Activated CD4-positive, alpha-beta T cell treated with anti-CD3 and anti-CD28 coated beads, Interleukin-2, amount 10 ng/mL, durations not matched to agents 7 days and 5 days (primary cell): ENCODE measurements around the gene TCEANC2. TPM values are rescaled to one million over a fixed set of nuclear protein-coding genes. Genes with fewer than 3 reads are reported as not detected.
A peak's percentile ranks its signal among the peaks of the same experiment; 100 is the strongest.
"Not testable (repeated sequence)": the region's sequence is repeated elsewhere in the genome, so short reads cannot be mapped to it uniquely, and the experiment has no call there.

Experiments
- CTCF ChIA-PET: fragments of 350-600 bp; sonication (Branson Sonifier 250); formaldehyde crosslinking; loops from one replicate; lab custom pipeline; 2021; ENCODE audit warnings: antibody characterized with exemption; lab: Charles Lee
- POLR2A ChIA-PET: fragments of 350-600 bp; sonication (Branson Sonifier 250); formaldehyde crosslinking; loops from one replicate; lab custom pipeline; 2021; ENCODE audit warnings: antibody characterized with exemption; lab: Charles Lee
- DNase-seq: peaks from one replicate; pipeline ENCODE4 v3.0.0-alpha.2; 2020
- H3K27ac Mint-ChIP-seq: one replicate; pipeline ENCODE4 v1.8.0; 2021; ENCODE audit warnings: mild to moderate bottlenecking, moderate library complexity, mixed read lengths
- H3K27me3 Mint-ChIP-seq: one replicate; pipeline ENCODE4 v1.8.0; 2021; ENCODE audit warnings: mixed read lengths
- H3K36me3 Mint-ChIP-seq: one replicate; pipeline ENCODE4 v1.8.0; 2021; ENCODE audit warnings: low read depth, mixed read lengths
- H3K4me1 Mint-ChIP-seq: one replicate; pipeline ENCODE4 v1.8.0; 2021; ENCODE audit warnings: mixed read lengths
- H3K4me3 Mint-ChIP-seq: one replicate; pipeline ENCODE4 v1.8.0; 2021; ENCODE audit warnings: mild to moderate bottlenecking, moderate library complexity, mixed read lengths
- H3K9me3 Mint-ChIP-seq: one replicate; pipeline ENCODE4 v1.8.0; 2021; ENCODE audit warnings: mixed read lengths
- total RNA-seq, 2 experiments: library from RNA; stranded (reverse); gene quantifications; one replicate each; pipeline ENCODE4 v1.2.3, GENCODE V29; 2021

The TCEANC2 gene
- 10 to 100 TPM; 13.5 to 14.9 TPM for total RNA-seq

- DNase-seq, result peak; percentile 99
- H3K4me1 Mint-ChIP-seq, result peaks cover 40% of the 10 kb centered on the region
- H3K27ac Mint-ChIP-seq, result no peak within 1 kb of the TSS
- POLR2A ChIA-PET, result interaction anchor here (0.6 kb wide), 1 partner anchor 83 kb away, joined by 3 read pairs; no protein-coding TSS in a partner anchor
- H3K27me3 Mint-ChIP-seq, result no peaks in the 10 kb centered on the region
- no peak within 1 kb of the TSS for H3K4me3 Mint-ChIP-seq
- H3K36me3 Mint-ChIP-seq, result peaks cover 19% of the 10 kb centered on the region
- CTCF ChIA-PET, result interaction anchor here (2.6 kb wide), 1 partner anchor 13 kb away, joined by 8 read pairs; no protein-coding TSS in a partner anchor
- no peaks in the 10 kb centered on the region for H3K9me3 Mint-ChIP-seq
Measured at GRCh38 chr1:54052934-54053744, at the start of gene TCEANC2, which contains the start of gene TMEM59. TSS of gene TCEANC2 (plus strand) at chr1:54053608. CDS start at chr1:54054423, 815 bp downstream. TSS of gene TMEM59 (minus strand) at chr1:54053204. CDS start at chr1:54053188, 16 bp downstream.

- H3K4me1 Mint-ChIP-seq, H3K27me3 Mint-ChIP-seq, CTCF ChIA-PET, H3K36me3 Mint-ChIP-seq, H3K9me3 Mint-ChIP-seq, DNase-seq, H3K27ac Mint-ChIP-seq, H3K4me3 Mint-ChIP-seq, POLR2A ChIA-PET: not testable (repeated sequence)
Measured at GRCh38 chr1:54003750-54004480, 49.5 kb upstream of the TCEANC2 start.

DNA sequence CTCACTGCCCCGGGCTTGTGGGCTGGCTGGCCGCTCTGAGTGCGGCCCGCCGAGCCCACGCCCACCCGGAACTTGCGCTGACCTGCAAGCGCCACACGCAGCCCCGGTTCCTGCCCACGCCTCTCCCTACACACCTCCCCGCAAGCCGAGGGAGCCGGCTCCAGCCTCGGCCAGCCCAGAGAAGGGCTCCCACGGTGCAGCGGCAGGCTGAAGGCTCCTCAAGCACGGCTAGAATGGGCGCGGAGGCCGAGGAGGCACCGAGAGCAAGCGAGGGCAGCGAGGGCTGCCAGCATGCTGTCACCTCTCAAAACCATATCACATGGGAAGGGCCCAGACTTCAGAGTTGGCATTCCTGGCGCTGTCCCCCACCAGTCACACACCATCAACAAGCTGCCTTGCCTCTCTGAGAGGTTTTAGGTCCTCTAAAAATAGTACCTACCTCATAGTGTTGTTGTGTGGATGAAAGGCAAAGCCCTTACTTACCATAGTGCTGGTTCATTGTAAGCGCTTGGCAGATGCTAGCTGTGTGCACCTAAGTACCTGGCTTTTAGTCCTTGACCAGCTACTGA lies 48.8 kb upstream of the TCEANC2 start:
- no peaks in the 10 kb centered on the region for H3K4me1 Mint-ChIP-seq
- H3K36me3 Mint-ChIP-seq, result no peaks in the 10 kb centered on the region
- ChIA-PET POLR2A (no interaction called here), CTCF (no interaction called here)
- no peak overlapping the region for H3K27ac Mint-ChIP-seq
- DNase-seq, result no peak
- H3K4me3 Mint-ChIP-seq, result no peak overlapping the region
- H3K9me3 Mint-ChIP-seq, result no peaks in the 10 kb centered on the region
- H3K27me3 Mint-ChIP-seq, result no peaks in the 10 kb centered on the region

DNA sequence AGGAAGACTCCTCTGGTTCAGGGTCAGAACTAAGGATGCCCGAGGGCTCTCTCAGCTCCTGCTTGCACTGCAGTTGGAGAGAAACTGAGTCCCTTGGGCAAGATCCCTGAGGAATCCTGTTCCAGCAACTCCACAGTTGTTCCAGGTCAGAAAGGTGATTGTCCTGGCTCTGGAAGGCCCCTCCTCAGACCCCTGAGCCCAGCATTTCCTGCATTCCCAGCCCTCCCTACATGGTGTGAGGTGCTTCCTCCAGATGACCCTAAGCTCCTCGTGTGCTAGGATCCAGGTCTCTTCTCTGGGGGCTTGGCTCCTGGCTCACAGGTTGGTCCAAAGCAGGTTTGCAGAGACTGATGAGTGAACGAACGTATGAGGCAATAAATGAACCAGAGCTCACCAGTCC lies 46.9 kb upstream of the TCEANC2 start:
- ChIA-PET CTCF (interaction anchor here (1.0 kb wide), 1 partner anchor 10 kb away, joined by 3 read pairs; no protein-coding TSS in a partner anchor), POLR2A (no interaction called here)
- H3K27ac Mint-ChIP-seq, result no peak overlapping the region
- H3K4me1 Mint-ChIP-seq, result no peaks in the 10 kb centered on the region
- no peaks in the 10 kb centered on the region for H3K36me3 Mint-ChIP-seq
- no peak overlapping the region for H3K4me3 Mint-ChIP-seq
- no peaks in the 10 kb centered on the region for H3K9me3 Mint-ChIP-seq
- no peaks in the 10 kb centered on the region for H3K27me3 Mint-ChIP-seq
- no peak for DNase-seq

DNA sequence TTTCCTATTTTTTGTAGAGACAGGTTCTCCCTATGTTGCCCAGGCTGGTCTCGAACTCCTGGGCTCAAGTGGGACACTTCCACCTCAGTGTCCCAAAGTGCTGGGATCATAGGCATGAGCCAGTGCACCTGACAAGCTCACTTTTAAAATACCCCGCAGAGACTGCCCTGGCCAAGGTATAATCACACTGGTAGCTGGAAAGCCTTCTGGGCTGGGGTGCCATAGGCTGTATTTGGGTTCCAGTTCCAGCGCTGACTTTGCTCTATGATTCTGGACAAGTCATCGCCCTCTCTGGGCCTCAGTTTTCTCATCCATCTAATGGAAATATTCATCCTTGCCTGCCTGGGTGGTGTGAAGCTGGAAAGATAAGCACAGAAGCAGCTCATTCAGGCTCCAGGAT lies 45.8 kb upstream of the TCEANC2 start:
- no peaks in the 10 kb centered on the region for H3K9me3 Mint-ChIP-seq
- no peaks in the 10 kb centered on the region for H3K4me1 Mint-ChIP-seq
- H3K36me3 Mint-ChIP-seq, result no peaks in the 10 kb centered on the region
- POLR2A ChIA-PET, result no interaction called here
- no peak overlapping the region for H3K27ac Mint-ChIP-seq
- CTCF ChIA-PET, result no interaction called here
- peaks cover 2% of the 10 kb centered on the region for H3K27me3 Mint-ChIP-seq
- no peak overlapping the region for H3K4me3 Mint-ChIP-seq
- DNase-seq, result no peak

GRCh38 chr1:54008876-54009275 lies 44.5 kb upstream of the TCEANC2 start:
- Mint-ChIP-seq H3K4me3 (no peak overlapping the region), H3K27me3 (peaks cover 2% of the 10 kb centered on the region), H3K27ac (no peak overlapping the region), H3K36me3 (no peaks in the 10 kb centered on the region), H3K4me1 (no peaks in the 10 kb centered on the region), H3K9me3 (no peaks in the 10 kb centered on the region)
- ChIA-PET POLR2A (no interaction called here), CTCF (no interaction called here)
- no peak for DNase-seq

DNA sequence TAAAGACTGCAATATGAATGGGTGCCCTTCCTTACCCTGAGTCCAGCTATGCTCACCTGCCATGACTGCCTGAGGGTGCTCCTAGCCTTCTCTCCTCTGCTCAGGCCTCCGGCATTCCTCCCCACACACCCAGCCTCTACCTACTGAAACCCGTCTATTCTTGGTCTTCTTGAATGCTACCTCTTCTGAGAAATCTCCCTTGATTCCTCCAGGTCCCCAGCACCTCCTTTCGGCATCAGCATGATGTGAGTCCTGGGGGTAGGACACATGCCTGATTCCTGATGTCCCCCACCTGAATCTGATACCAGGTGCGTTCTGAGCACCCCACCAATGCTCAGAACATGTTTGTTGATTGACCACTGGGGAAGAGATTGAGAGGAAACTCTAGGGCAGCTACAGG lies 44.0 kb upstream of the TCEANC2 start:
- POLR2A ChIA-PET, result no interaction called here
- H3K9me3 Mint-ChIP-seq, result no peaks in the 10 kb centered on the region
- CTCF ChIA-PET, result no interaction called here
- no peak overlapping the region for H3K27ac Mint-ChIP-seq
- H3K4me3 Mint-ChIP-seq, result no peak overlapping the region
- no peak for DNase-seq
- no peaks in the 10 kb centered on the region for H3K36me3 Mint-ChIP-seq
- H3K4me1 Mint-ChIP-seq, result no peaks in the 10 kb centered on the region
- H3K27me3 Mint-ChIP-seq, result peaks cover 2% of the 10 kb centered on the region

- Mint-ChIP-seq H3K36me3 (no peaks in the 10 kb centered on the region), H3K27ac (no peak overlapping the region), H3K9me3 (no peaks in the 10 kb centered on the region), H3K27me3 (peaks cover 2% of the 10 kb centered on the region), H3K4me1 (no peaks in the 10 kb centered on the region), H3K4me3 (no peak overlapping the region)
- no peak for DNase-seq
- ChIA-PET POLR2A (no interaction called here), CTCF (interaction anchor here (0.6 kb wide), 1 partner anchor 261 kb away, joined by 3 read pairs; no protein-coding TSS in a partner anchor)
Measured at GRCh38 chr1:54010415-54011117, 42.8 kb upstream of the TCEANC2 start.

- H3K4me1 Mint-ChIP-seq, result no peaks in the 10 kb centered on the region
- CTCF ChIA-PET, result interaction anchor here (0.6 to 1.0 kb wide), 2 partner anchors 9 to 262 kb away, joined by 3 to 4 read pairs; no protein-coding TSS in a partner anchor
- POLR2A ChIA-PET, result no interaction called here
- DNase-seq, result no peak
- H3K4me3 Mint-ChIP-seq, result no peak overlapping the region
- H3K27ac Mint-ChIP-seq, result no peak overlapping the region
- no peaks in the 10 kb centered on the region for H3K9me3 Mint-ChIP-seq
- no peaks in the 10 kb centered on the region for H3K36me3 Mint-ChIP-seq
- peaks cover 2% of the 10 kb centered on the region for H3K27me3 Mint-ChIP-seq
Measured at GRCh38 chr1:54011316-54012007, 41.9 kb upstream of the TCEANC2 start.

DNA sequence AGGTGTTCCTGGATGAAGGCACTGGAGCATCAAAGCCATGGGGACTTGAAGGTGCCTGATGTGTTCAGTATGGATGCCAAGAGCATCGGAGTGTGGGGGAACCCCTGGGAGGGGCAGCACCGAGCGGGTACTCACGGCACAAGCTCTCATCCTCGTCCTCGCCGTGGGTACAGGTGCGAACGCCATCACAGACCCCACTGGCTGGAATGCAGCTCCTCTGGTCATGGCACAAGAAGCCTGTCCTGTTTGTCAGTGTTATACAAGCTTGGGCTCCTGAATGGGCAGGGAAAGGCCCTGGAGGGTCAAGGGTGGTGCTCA lies 41.4 kb upstream of the TCEANC2 start:
- no peak overlapping the region for H3K4me3 Mint-ChIP-seq
- ChIA-PET POLR2A (no interaction called here), CTCF (interaction anchor here (1.0 kb wide), 1 partner anchor 9 kb away, joined by 4 read pairs; no protein-coding TSS in a partner anchor)
- H3K9me3 Mint-ChIP-seq, result no peaks in the 10 kb centered on the region
- no peak overlapping the region for H3K27ac Mint-ChIP-seq
- peaks cover 2% of the 10 kb centered on the region for H3K27me3 Mint-ChIP-seq
- no peak for DNase-seq
- H3K4me1 Mint-ChIP-seq, result no peaks in the 10 kb centered on the region
- no peaks in the 10 kb centered on the region for H3K36me3 Mint-ChIP-seq

DNA sequence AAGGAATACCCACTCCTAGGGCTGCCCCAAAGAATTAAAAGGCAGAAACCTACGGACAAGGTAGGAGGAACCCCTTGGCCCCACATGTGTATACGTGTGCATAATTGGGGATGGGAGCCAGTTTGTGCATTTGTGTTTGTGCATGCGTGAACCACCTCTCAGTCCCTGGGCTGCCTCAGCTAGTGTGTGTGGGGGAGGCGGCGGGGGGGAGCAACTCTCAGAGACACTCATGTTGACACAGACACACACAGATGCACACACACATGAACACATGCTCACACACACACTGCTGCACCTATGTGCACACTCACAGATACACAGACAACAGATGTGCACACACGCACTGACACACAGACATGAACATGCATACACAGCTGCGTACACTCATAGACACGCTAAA lies 40.5 kb upstream of the TCEANC2 start:
- H3K9me3 Mint-ChIP-seq, result no peaks in the 10 kb centered on the region
- no peaks in the 10 kb centered on the region for H3K4me1 Mint-ChIP-seq
- no peak for DNase-seq
- no peaks in the 10 kb centered on the region for H3K36me3 Mint-ChIP-seq
- CTCF ChIA-PET, result no interaction called here
- H3K27me3 Mint-ChIP-seq, result peaks cover 2% of the 10 kb centered on the region
- POLR2A ChIA-PET, result no interaction called here
- no peak overlapping the region for H3K4me3 Mint-ChIP-seq
- H3K27ac Mint-ChIP-seq, result no peak overlapping the region

GRCh38 chr1:54013393-54014008 lies 39.9 kb upstream of the TCEANC2 start:
- Mint-ChIP-seq H3K9me3 (no peaks in the 10 kb centered on the region), H3K4me3 (no peak overlapping the region), H3K27me3 (peaks cover 2% of the 10 kb centered on the region), H3K4me1 (no peaks in the 10 kb centered on the region), H3K27ac (no peak overlapping the region), H3K36me3 (no peaks in the 10 kb centered on the region)
- ChIA-PET POLR2A (no interaction called here), CTCF (no interaction called here)
- no peak for DNase-seq
